GM18951 (cell line): Measurements from ENCODE around the gene CFAP300.

Experiments used
- POLR2A ChIP-seq: IDR thresholded peaks from 4 replicates; pipeline ENCODE4 v1.6.1; 2011; ENCODE audit warnings: mild to moderate bottlenecking; ENCODE audit not compliant: insufficient read length, insufficient read depth; ENCODE audit errors: extremely low read depth
- in situ Hi-C: fragments of 300-500 bp; cut with MboI; formaldehyde crosslinking; loops from one replicate; pipeline ENCODE4 v1.12.0; 2022; ENCODE audit warnings: low sequenced_read_pairs, mixed read lengths, inconsistent platforms; ENCODE audit not compliant: unreplicated experiment

Gene CFAP300

DNA sequence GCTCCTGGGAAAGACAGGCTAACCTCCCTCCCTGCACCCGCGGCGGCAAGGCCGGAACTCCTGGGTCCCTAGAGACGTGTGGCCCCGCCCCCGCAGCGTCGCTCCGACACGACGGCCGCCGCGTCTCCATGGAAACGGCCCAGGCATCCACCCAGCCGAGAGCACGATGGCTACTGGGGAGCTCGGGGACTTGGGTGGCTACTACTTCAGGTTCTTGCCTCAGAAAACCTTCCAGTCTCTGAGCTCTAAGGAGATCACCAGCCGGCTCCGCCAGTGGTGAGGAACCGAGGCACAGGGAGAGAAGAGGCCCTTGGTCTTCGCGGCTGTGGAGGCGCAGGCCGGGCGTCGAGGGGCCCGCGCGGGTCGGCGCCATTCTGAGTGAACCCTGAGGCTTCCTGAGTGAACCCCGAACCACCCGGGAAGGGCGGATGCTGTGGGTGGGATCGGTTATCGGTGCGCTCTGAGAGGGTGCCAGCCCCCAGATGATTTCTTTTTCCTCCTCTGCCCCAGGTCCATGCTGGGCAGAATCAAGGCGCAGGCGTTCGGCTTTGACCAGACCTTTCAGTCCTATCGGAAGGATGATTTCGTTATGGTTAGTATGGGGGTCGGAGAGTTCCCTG, at the start of gene CFAP300:
Gene CFAP300, plus strand, starts transcription at position 133 of the 620 bp plus-strand sequence. Its CDS starts 34 bp downstream, at position 167.
- in situ Hi-C loops = no loop called here
- TF ChIP-seq POLR2A = no peak

DNA sequence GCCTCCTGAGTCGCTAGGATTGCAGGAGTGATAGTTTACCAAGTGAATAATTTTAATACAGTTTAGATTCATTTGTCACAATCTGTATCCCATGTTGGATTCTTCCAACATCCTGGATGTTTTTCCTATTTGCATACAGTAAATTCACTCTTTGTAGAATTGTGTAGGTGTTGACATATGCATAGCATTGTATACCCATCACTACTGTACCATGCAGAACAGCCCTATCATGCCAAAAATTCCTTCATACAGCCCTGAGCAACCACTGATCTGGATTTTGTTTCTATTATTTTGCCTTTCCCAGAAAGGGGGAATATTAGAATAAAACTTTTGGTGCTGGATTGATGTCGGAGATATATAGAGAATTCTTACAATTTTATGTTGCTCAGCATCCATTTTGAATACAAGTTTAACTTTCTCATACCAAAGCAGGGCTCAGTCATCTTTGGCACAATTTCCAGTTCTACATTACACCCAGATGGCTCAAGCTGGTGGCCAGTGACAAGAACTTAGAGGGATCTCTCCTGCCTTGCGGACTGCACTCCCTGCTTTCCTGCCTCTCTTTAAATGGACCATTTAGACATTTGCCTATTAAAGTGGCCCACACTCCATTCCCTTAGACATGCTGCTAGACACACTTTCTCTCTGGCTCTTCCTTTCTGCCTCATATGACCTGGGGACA, 45.4 kb upstream of the CFAP300 start:
- in situ Hi-C loops = no loop called here
- TF ChIP-seq POLR2A = no peak

GRCh38 chr11:102004220-102004619, 43.0 kb upstream of the CFAP300 start:
- TF ChIP-seq POLR2A = no peak
- in situ Hi-C loops = no loop called here

DNA sequence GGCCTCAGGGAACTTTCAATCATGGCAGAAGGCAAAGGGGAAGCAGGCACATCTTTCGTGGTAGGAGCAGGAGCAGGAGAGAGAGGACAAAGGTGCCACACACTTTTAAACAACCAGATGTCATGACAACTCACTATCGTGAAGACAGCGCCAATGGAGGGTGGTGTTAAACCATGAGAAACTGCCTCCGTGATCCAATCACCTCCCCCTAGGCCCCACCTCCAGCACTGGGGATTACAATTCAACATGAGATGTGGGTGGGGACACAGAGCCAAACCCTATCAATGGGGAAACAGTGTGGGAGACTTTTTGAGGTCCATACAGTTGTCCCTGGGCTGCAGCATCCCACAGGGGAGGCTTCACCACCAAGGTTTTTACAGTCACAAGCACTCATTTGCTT, 41.9 kb upstream of the CFAP300 start:
- in situ Hi-C loops = no loop called here
- no peak for TF ChIP-seq POLR2A

- TF ChIP-seq POLR2A = no peak
- in situ Hi-C loops = no loop called here
These were observed 40.2 kb upstream of the CFAP300 start for GRCh38 chr11:102006835-102007566.

- in situ Hi-C loops = no loop called here
- no peak for TF ChIP-seq POLR2A
These were observed 39.4 kb upstream of the CFAP300 start for GRCh38 chr11:102007567-102008437.

- in situ Hi-C loops = no loop called here
- no peak for TF ChIP-seq POLR2A
These were observed 36.3 kb upstream of the CFAP300 start for GRCh38 chr11:102010776-102011494.

DNA sequence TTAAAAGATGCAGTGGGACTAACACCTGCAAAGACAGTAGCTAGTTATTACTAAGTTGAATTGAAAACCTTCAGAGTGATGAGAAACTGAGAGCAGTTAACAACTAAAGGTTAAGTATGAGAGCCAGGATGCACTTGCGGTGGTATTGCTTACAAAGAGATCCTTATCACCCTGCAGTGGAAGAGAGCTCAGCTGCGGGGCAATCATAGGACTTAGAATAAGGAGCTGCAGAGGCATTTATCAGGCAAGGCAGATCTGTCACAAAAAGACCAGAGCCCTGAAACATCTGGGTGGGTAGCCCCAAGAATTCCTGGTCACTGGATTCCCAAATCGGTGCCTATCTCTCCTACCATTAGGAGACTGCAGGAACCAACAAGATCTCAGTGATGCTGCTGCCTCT, 34.3 kb upstream of the CFAP300 start:
- in situ Hi-C loops = no loop called here
- no peak for TF ChIP-seq POLR2A

GRCh38 chr11:102014756-102015155, 32.5 kb upstream of the CFAP300 start:
- in situ Hi-C loops = no loop called here
- no peak for TF ChIP-seq POLR2A

DNA sequence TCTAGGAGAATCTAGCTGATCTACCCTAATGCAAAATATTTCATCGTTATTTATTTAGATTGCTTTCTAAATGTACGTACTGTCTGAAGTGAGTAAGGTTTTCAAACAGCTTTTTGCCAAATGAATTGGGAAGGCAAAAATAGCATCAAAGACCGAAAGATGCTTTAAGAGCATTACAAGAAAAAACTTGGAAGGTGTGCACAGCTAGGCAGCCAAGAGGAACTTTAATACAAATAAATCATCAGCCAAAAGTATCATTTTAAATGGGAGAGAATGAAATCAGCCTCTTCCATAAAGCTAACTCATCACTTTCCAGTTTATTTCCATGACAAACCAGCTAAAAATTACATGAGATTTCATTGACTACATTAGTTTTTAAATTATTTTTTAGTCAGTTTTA, 30.2 kb upstream of the CFAP300 start:
- in situ Hi-C loops = no loop called here
- no peak for TF ChIP-seq POLR2A

- TF ChIP-seq POLR2A = no peak
- in situ Hi-C loops = no loop called here
These were observed 21.0 kb upstream of the CFAP300 start for GRCh38 chr11:102026217-102026616.

DNA sequence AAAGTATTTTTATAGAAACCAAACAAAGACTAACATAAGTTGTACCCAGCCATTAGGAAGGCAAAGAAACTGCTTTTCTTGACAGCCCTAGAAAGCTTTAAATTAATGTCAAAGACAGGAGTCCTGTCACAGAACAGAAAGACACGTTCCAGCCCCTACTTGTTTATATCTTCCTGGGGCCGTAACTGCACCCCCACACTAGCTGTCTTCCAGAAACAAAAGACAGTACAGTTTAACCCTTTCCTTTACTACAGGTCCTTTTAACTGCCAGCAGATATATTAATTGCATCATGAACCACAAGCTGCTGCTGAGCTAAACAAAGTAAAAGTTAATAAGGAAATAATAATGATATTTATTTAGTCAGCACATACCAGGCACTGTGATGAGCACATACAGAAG, 20.3 kb upstream of the CFAP300 start:
- no peak for TF ChIP-seq POLR2A
- in situ Hi-C loops = no loop called here
